Immature natural killer cell (primary cell): Measurements from ENCODE around the gene PGLYRP3. TPM values are rescaled to one million over a fixed set of nuclear protein-coding genes. Genes with fewer than 3 reads are reported as not detected.

Experiments
- DNase-seq, 3 donors: peaks; one replicate each; pipeline ENCODE4 v3.0.0; 2022; ENCODE audit warnings: mixed read lengths in 1 of 3
- H3K27ac Mint-ChIP-seq, 6 donors: one replicate each; pipeline ENCODE4 v1.8.0; 2020; ENCODE audit warnings: mixed read lengths in 6 of 6, mild to moderate bottlenecking in 5 of 6, inconsistent platforms in 4 of 6, moderate library complexity in 3 of 6
- H3K27me3 Mint-ChIP-seq, 3 donors: one replicate each; pipeline ENCODE4 v1.8.0; 2020 to 2021; ENCODE audit warnings: low read depth in 3 of 3, mild to moderate bottlenecking in 3 of 3, mixed read lengths in 3 of 3, moderate library complexity in 3 of 3, inconsistent platforms in 1 of 3
- H3K36me3 Mint-ChIP-seq, 3 donors: one replicate each; pipeline ENCODE4 v1.8.0; 2020; ENCODE audit warnings: mixed read lengths in 3 of 3, inconsistent platforms in 2 of 3, mild to moderate bottlenecking in 2 of 3
- H3K4me1 Mint-ChIP-seq, 2 donors: one replicate each; pipeline ENCODE4 v1.8.0; 2020; ENCODE audit warnings: inconsistent platforms in 2 of 2, mild to moderate bottlenecking in 2 of 2, mixed read lengths in 2 of 2, moderate library complexity in 1 of 2
- H3K4me3 Mint-ChIP-seq, 5 donors: one replicate each; pipeline ENCODE4 v1.8.0; 2020; ENCODE audit warnings: mild to moderate bottlenecking in 5 of 5, mixed read lengths in 5 of 5, inconsistent platforms in 3 of 5, moderate library complexity in 3 of 5
- H3K9me3 Mint-ChIP-seq, 6 donors: one replicate each; pipeline ENCODE4 v1.8.0; 2020; ENCODE audit warnings: mild to moderate bottlenecking in 6 of 6, mixed read lengths in 6 of 6, inconsistent platforms in 4 of 6, moderate library complexity in 3 of 6
- polyA plus RNA-seq, 3 donors: library from polyadenylated mRNA; unstranded; fragments of 300-500 nt; fragmentation: Illumina TruSeq; gene quantifications; one replicate each; pipeline ENCODE4 v1.2.3, GENCODE V29; 2021

Gene PGLYRP3
- polyA plus RNA-seq, 3 donors from 2014 or later: not detected

DNA sequence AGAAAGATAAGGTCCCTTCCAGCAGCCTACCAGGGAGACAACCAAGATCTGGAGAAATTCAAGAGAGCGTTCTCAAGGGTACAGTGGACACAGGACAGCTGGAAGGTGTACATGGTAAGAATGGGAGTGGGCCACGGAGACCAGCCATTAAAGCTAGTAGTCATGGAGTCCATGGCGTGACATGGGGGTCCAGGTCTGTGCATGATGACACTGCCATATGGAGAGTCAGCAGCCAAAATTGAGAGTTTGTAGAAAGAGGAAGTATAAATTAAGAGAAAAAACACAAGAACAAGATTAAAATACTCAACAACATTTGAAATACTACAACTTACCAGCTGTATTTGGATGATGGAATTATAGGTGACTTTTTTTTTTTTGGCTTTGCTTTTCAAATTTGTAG, 61.2 kb downstream of the PGLYRP3 start:
- no peak for DNase-seq
- H3K27me3 Mint-ChIP-seq: peaks cover 2 to 21% (median 7%) of the 10 kb centered on the region in 3 donors
- no peak overlapping the region for H3K4me3 Mint-ChIP-seq
- H3K9me3 Mint-ChIP-seq: peaks cover 0 to 4% (median 0%) of the 10 kb centered on the region in 6 donors
- H3K36me3 Mint-ChIP-seq: no peaks in the 10 kb centered on the region
- H3K27ac Mint-ChIP-seq: no peak overlapping the region
- no peaks in the 10 kb centered on the region for H3K4me1 Mint-ChIP-seq

DNA sequence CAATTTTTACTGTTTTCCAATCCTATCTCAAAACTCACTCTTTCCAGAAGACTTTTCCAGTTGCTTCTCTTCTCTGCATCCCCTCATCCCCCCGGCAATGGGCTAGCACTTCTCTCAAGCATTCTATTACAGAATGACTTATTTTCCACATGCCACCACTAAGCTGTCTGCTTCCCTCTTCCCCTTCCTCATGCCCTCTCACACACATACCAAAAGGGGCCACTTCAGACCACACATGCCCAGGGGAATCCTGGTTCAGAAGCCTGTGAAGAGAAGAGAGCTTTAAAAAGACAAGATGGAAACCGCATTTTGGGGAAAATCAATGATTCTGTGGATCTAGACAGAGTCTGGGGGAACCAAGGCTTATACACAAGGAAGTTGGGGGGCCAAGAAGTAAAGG, 61.7 kb downstream of the PGLYRP3 start:
- no peak overlapping the region for H3K4me3 Mint-ChIP-seq

DNA sequence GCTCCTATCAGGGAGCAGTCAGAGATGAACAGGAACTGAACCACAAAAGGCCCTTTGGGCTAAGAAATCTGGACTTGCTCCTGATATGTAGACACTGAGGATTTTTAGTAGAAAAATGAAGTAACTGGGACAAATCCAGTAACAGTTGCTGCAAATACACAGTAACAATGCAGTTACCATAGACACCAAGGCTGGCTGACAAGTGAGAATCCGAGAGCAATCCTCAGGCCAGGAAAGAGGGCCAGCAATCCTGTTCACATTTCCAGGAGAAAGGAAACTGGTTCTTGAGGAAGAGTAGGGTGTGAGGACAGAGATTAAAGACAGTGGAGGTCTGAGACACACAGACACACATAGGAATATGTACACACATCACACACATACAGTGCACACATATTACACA, 62.6 kb downstream of the PGLYRP3 start:
- Mint-ChIP-seq H3K27ac (no peak overlapping the region), H3K4me1 (no peaks in the 10 kb centered on the region), H3K4me3 (no peak overlapping the region), H3K36me3 (no peaks in the 10 kb centered on the region), H3K9me3 (peaks cover 0 to 4% (median 0%) of the 10 kb centered on the region in 6 donors), H3K27me3 (peaks cover 2 to 21% (median 11%) of the 10 kb centered on the region in 3 donors)
- no peak for DNase-seq

More for the DNA sequence above, 61.7 kb downstream of the PGLYRP3 start:
- no peaks in the 10 kb centered on the region for H3K36me3 Mint-ChIP-seq
- H3K27me3 Mint-ChIP-seq: peaks cover 2 to 21% (median 10%) of the 10 kb centered on the region in 3 donors
- peaks cover 0 to 4% (median 0%) of the 10 kb centered on the region in 6 donors for H3K9me3 Mint-ChIP-seq
- H3K4me1 Mint-ChIP-seq: no peaks in the 10 kb centered on the region
- H3K27ac Mint-ChIP-seq: no peak overlapping the region
- DNase-seq: no peak

DNA sequence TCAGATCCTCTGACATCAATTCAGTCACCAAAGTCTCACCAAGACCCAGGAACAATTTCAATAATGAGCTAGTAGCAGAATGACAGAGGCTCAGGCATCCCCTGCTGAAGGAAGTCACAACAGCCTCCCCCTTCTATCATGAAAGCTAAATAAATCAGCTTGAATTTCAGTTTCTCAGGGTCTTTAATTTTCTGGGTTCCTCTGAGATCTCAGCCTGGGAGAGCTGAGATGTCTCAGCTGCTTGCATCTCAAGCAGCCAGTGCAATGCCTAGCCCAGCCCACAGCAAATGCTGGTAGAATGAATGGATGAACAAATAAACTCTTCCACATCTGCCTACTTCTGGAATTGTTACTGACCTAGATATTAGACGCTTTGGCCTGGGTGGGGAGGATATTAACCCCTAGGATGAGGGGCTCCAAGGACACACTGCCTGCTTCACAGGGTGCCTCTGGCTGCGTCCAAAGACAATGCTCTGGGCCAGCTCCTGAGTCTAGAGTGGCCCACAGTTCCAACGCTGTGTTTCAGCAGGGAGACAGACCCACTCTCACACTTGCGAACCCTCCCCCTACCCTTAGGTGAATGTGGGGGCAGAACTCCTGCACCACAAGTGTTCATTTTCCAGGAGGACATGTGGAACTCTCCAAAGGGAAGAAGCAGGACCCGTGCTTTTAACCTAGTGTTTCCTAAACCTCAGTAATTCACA, 64.4 kb downstream of the PGLYRP3 start:
- H3K4me3 Mint-ChIP-seq: no peak overlapping the region
- no peaks in the 10 kb centered on the region for H3K36me3 Mint-ChIP-seq
- H3K9me3 Mint-ChIP-seq: peaks cover 0 to 6% (median under 1%) of the 10 kb centered on the region in 6 donors
- peaks cover 0 to 5% of the 10 kb centered on the region in 2 donors for H3K4me1 Mint-ChIP-seq
- no peak overlapping the region for H3K27ac Mint-ChIP-seq
- no peak for DNase-seq
- peaks cover 5 to 20% (median 11%) of the 10 kb centered on the region in 3 donors for H3K27me3 Mint-ChIP-seq

Other genes with a start within 250 kb of the PGLYRP3 start
- gene SPRR2B, start 241.3 kb downstream of the PGLYRP3 start, polyA plus RNA-seq: not detected
- not detected for gene SPRR2E, start 218.4 kb downstream of the PGLYRP3 start, polyA plus RNA-seq
- not detected for gene SPRR2F, start 199.4 kb downstream of the PGLYRP3 start, polyA plus RNA-seq
- not detected for gene SPRR2G, start 162.1 kb downstream of the PGLYRP3 start, polyA plus RNA-seq
- not detected for gene LELP1, start 109.5 kb downstream of the PGLYRP3 start, polyA plus RNA-seq
- not detected for gene PRR9, start 95.4 kb downstream of the PGLYRP3 start, polyA plus RNA-seq
- not detected for gene LORICRIN, start 53.3 kb downstream of the PGLYRP3 start, polyA plus RNA-seq
- gene PGLYRP4, start 35.9 kb upstream of the PGLYRP3 start, polyA plus RNA-seq: not detected
- 100 to 1,000 TPM in 1 of 3 donors, 10 to 100 TPM in 2; 38.1 to 109 (median 86.0) TPM for gene S100A9, start 44.9 kb upstream of the PGLYRP3 start, polyA plus RNA-seq
- 1 to 10 TPM in 2 of 3 donors, under 1 TPM in 1; 0.87 to 3.8 (median 2.6) TPM for gene S100A12, start 62.7 kb upstream of the PGLYRP3 start, polyA plus RNA-seq
- gene S100A8, start 78.1 kb upstream of the PGLYRP3 start, polyA plus RNA-seq: 10 to 100 TPM; 20.3 to 43.5 (median 40.3) TPM
- gene S100A7A, start 103.6 kb upstream of the PGLYRP3 start, polyA plus RNA-seq: not detected
- not detected for gene S100A7, start 147.7 kb upstream of the PGLYRP3 start, polyA plus RNA-seq
- 100 to 1,000 TPM; 472 to 828 (median 543) TPM for gene S100A6, start 223.0 kb upstream of the PGLYRP3 start, polyA plus RNA-seq
- gene S100A5, start 228.0 kb upstream of the PGLYRP3 start, polyA plus RNA-seq: under 1 TPM in 1 of 3 donors, not detected in 2; 0.68 TPM
- gene S100A4, start 232.9 kb upstream of the PGLYRP3 start, polyA plus RNA-seq: 1,000 to 10,000 TPM; 1,846 to 2,303 (median 2,006) TPM
- not detected for gene S100A3, start 236.3 kb upstream of the PGLYRP3 start, polyA plus RNA-seq